IMR-90 (cell line): Measurements from ENCODE around the gene ARHGEF4. TPM values are rescaled to one million over a fixed set of nuclear protein-coding genes. Genes with fewer than 3 reads are reported as not detected.
A peak's percentile ranks its signal among the peaks of the same experiment; 100 is the strongest.

Experiments
- ATAC-seq: fragments of 200-7000 bp; cut with Tn5 transposase; 2 replicates; pipeline ENCODE4 v1.9.1; 2020; ENCODE audit warnings: low read depth, mild to moderate bottlenecking, moderate library complexity
- BruUV-seq: library from RNA; stranded (reverse); fragments of 400-500 nt; replicated peaks from 2 replicates; lab custom pipeline; 2021; lab: Mats Ljungman, UMichigan
- CTCF ChIA-PET: fragments of 300-600 bp; formaldehyde crosslinking; extraction: SDS; loops from one replicate; lab custom pipeline; 2021; ENCODE audit warnings: antibody characterized with exemption; lab: Yijun Ruan, JAX
- POLR2A ChIA-PET: fragments of 300-600 bp; sonication (Branson Sonifier 250); formaldehyde crosslinking; loops from one replicate; lab custom pipeline; 2022; ENCODE audit warnings: antibody characterized with exemption; ENCODE audit not compliant: unreplicated experiment; lab: Charles Lee
- DNase-seq: peaks from one replicate; pipeline ENCODE4 v3.0.0; 2013
- H2AFZ ChIP-seq: replicated peaks from 2 replicates; pipeline ENCODE3; 2013; ENCODE audit warnings: low read length, mild to moderate bottlenecking; ENCODE audit not compliant: poor library complexity
- H2AK5ac ChIP-seq: 2 replicates; pipeline ENCODE4 v1.6.1; 2013; ENCODE audit warnings: low read depth, low read length, inconsistent platforms
- H2AK9ac ChIP-seq: replicated peaks from 2 replicates; pipeline ENCODE3; 2013; ENCODE audit warnings: mild to moderate bottlenecking, low read depth, low read length, moderate library complexity; ENCODE audit not compliant: poor library complexity
- H2BK120ac ChIP-seq: 2 replicates; pipeline ENCODE4 v1.6.1; 2013; ENCODE audit warnings: low read depth, low read length, inconsistent platforms
- H2BK15ac ChIP-seq: 3 replicates; pipeline ENCODE4 v1.6.1; 2013; ENCODE audit warnings: low read depth, low read length, inconsistent platforms
- H2BK20ac ChIP-seq: 2 replicates; pipeline ENCODE4 v1.6.1; 2013; ENCODE audit warnings: low read depth, mild to moderate bottlenecking, inconsistent platforms, low read length, moderate library complexity
- H2BK5ac ChIP-seq: 2 replicates; pipeline ENCODE4 v1.6.1; 2013; ENCODE audit warnings: mild to moderate bottlenecking, low read depth, low read length, inconsistent platforms; ENCODE audit not compliant: poor library complexity, severe bottlenecking
- H3K14ac ChIP-seq: replicated peaks from 2 replicates; pipeline ENCODE4 v1.6.1; 2013; ENCODE audit warnings: low read depth, low read length, inconsistent platforms
- H3K18ac ChIP-seq: 2 replicates; pipeline ENCODE4 v1.6.1; 2013; ENCODE audit warnings: low read depth, low read length, control low read depth
- H3K23ac ChIP-seq: 2 replicates; pipeline ENCODE4 v1.6.1; 2013; ENCODE audit warnings: low read depth, low read length, inconsistent platforms
- H3K27ac ChIP-seq: 2 replicates; pipeline ENCODE4 v1.5.1; 2013; ENCODE audit warnings: mild to moderate bottlenecking, control low read depth, low read length; ENCODE audit not compliant: insufficient read depth
- H3K27me3 ChIP-seq: 2 replicates; pipeline ENCODE4 v1.6.1; 2013; ENCODE audit warnings: low read length; ENCODE audit not compliant: control insufficient read depth, insufficient read depth
- H3K36me3 ChIP-seq: 2 replicates; pipeline ENCODE4 v1.6.1; 2013; ENCODE audit warnings: low read length, mixed read lengths; ENCODE audit not compliant: control insufficient read depth, insufficient read depth
- H3K4ac ChIP-seq: 2 replicates; pipeline ENCODE4 v1.6.1; 2013; ENCODE audit warnings: low read depth, low read length, inconsistent platforms
- H3K4me1 ChIP-seq: 2 replicates; pipeline ENCODE4 v1.6.1; 2013; ENCODE audit warnings: low read length, mixed read lengths; ENCODE audit not compliant: control insufficient read depth, insufficient read depth
- H3K4me2 ChIP-seq: 2 replicates; pipeline ENCODE4 v1.6.1; 2013; ENCODE audit warnings: low read depth, mild to moderate bottlenecking, control low read depth, low read length, moderate library complexity
- H3K4me3 ChIP-seq: 2 replicates; pipeline ENCODE4 v1.5.1; 2013; ENCODE audit warnings: low read depth, mild to moderate bottlenecking, control low read depth, low read length, moderate library complexity; ENCODE audit not compliant: insufficient read depth
- H3K56ac ChIP-seq: 2 replicates; pipeline ENCODE4 v1.6.1; 2013; ENCODE audit warnings: low read length, inconsistent platforms; ENCODE audit not compliant: insufficient read depth; ENCODE audit errors: extremely low read depth
- H3K79me1 ChIP-seq, 2 experiments: 2 replicates each; pipeline ENCODE4 v1.6.1; 2013; ENCODE audit warnings: low read length in 2 of 2, inconsistent platforms in 1 of 2, low read depth in 1 of 2
- H3K9ac ChIP-seq: 2 replicates; pipeline ENCODE4 v1.6.1; 2013; ENCODE audit warnings: low read depth, low read length, control low read depth
- H3K9me1 ChIP-seq: 2 replicates; pipeline ENCODE4 v1.6.1; 2013; ENCODE audit warnings: low read length, inconsistent platforms; ENCODE audit not compliant: insufficient read depth
- H3K9me3 ChIP-seq: 2 replicates; pipeline ENCODE4 v1.6.1; 2013; ENCODE audit warnings: low read length; ENCODE audit not compliant: control insufficient read depth, insufficient read depth
- H4K20me1 ChIP-seq: 2 replicates; pipeline ENCODE4 v1.6.1; 2013; ENCODE audit warnings: low read length, inconsistent platforms; ENCODE audit not compliant: insufficient read depth
- H4K5ac ChIP-seq: 2 replicates; pipeline ENCODE4 v1.6.1; 2013; ENCODE audit warnings: mild to moderate bottlenecking, low read depth, low read length, control low read depth
- H4K8ac ChIP-seq, 2 experiments: 2 replicates each; pipeline ENCODE4 v1.6.1; 2013; ENCODE audit warnings: low read depth in 2 of 2, low read length in 2 of 2, control low read depth in 1 of 2, inconsistent platforms in 1 of 2
- H4K91ac ChIP-seq: 2 replicates; pipeline ENCODE4 v1.6.1; 2013; ENCODE audit warnings: low read depth, low read length, inconsistent platforms; ENCODE audit not compliant: insufficient read depth
- CEBPB ChIP-seq: IDR thresholded peaks from 2 replicates; pipeline ENCODE4 v1.6.1; 2012; ENCODE audit warnings: low read depth, low read length, improper control_type of control experiment
- CHD1 ChIP-seq: IDR thresholded peaks from 2 replicates; pipeline ENCODE4 v1.6.1; 2012; ENCODE audit warnings: low read depth, low read length, improper control_type of control experiment
- FOS ChIP-seq: fragments of 150-350 bp; IDR thresholded peaks from 2 replicates; pipeline ENCODE4 v1.6.1; 2016; ENCODE audit warnings: low read depth, low read length
- MAZ ChIP-seq: IDR thresholded peaks from 2 replicates; pipeline ENCODE4 v1.6.1; 2012; ENCODE audit warnings: low read depth, mild to moderate bottlenecking, low read length, improper control_type of control experiment, moderate library complexity, borderline replicate concordance
- NFE2L2 ChIP-seq: fragments of 150-350 bp; IDR thresholded peaks from 2 replicates; pipeline ENCODE4 v1.6.1; 2016; ENCODE audit warnings: low read depth, mild to moderate bottlenecking, low read length
- POLR2A ChIP-seq: IDR thresholded peaks from 2 replicates; pipeline ENCODE4 v1.6.1; 2012; ENCODE audit warnings: mild to moderate bottlenecking, low read depth, low read length
- RAD21 ChIP-seq: IDR thresholded peaks from 2 replicates; pipeline ENCODE4 v1.6.1; 2012; ENCODE audit warnings: low read length, improper control_type of control experiment
- RFX5 ChIP-seq: IDR thresholded peaks from 2 replicates; pipeline ENCODE4 v1.8.0; 2012; ENCODE audit warnings: low read depth, mild to moderate bottlenecking, low read length, moderate library complexity
- SMC3 ChIP-seq: fragments of 150-350 bp; IDR thresholded peaks from 2 replicates; pipeline ENCODE4 v1.6.1; 2016; ENCODE audit warnings: low read depth, mild to moderate bottlenecking, antibody characterized with exemption, low read length, moderate library complexity
- WGBS, 2 experiments: methylation state at CpG; one replicate each; pipeline versions ENCODE4 v1.1.5 to v1.1.7; 2013; ENCODE audit warnings: missing lambda C conversion rate in 2 of 2; ENCODE audit not compliant: insufficient read length in 1 of 2; ENCODE audit errors: extremely low coverage in 2 of 2; 5-methylcytosine and 5-hydroxymethylcytosine counted together
- dilution Hi-C: fragments of 300-500 bp; cut with HindIII; formaldehyde crosslinking; loops from one replicate; pipeline ENCODE4 v1.14.3; 2018; ENCODE audit warnings: low sequenced_read_pairs; ENCODE audit not compliant: unreplicated experiment
- in situ Hi-C: fragments of 300-500 bp; cut with MboI; formaldehyde crosslinking; loops from 3 replicates; pipeline ENCODE4 v1.14.3; 2019; ENCODE audit warnings: low sequenced_read_pairs, inconsistent platforms, mixed read lengths
- intact Hi-C: fragments of 100-400 bp; cut with micrococcal nuclease; formaldehyde crosslinking; loops from 2 replicates; pipeline ENCODE4 v1.10.0; 2022
- polyA plus RNA-seq, 3 experiments: library from polyadenylated mRNA; depleted of rRNA; stranded (reverse); fragments of >200 nt; gene quantifications; 2 replicates each; pipeline ENCODE4 v1.2.3, GENCODE V29; 2012; ENCODE audit warnings: low replicate concordance in 1 of 3
- total RNA-seq: library from RNA; depleted of rRNA; stranded (reverse); fragments of >200 nt; gene quantifications from 2 replicates; pipeline ENCODE4 v1.2.3, GENCODE V29; 2012
- TF ChIP-seq, protein P1 (sequence below): fragments of 150-350 bp; IDR thresholded peaks from 2 replicates; pipeline ENCODE4 v1.6.1; 2017; ENCODE audit warnings: mild to moderate bottlenecking, antibody characterized with exemption, low read length, low read depth
- TF ChIP-seq, protein P2 (sequence below): conservative IDR thresholded peaks from 2 replicates; pipeline ENCODE4 v1.5.1; 2012; ENCODE audit warnings: mild to moderate bottlenecking, low read depth, low read length, improper control_type of control experiment
- TF ChIP-seq, protein P3 (sequence below): fragments of 150-350 bp; IDR thresholded peaks from 2 replicates; pipeline ENCODE4 v1.6.1; 2016; ENCODE audit warnings: low read depth, mild to moderate bottlenecking, low read length, moderate library complexity, borderline replicate concordance

Gene ARHGEF4
- total and polyA plus RNA-seq, 2 of the 4 experiments (the other 2 are of a cell fraction): 2.7 to 5.0 TPM

DNA sequence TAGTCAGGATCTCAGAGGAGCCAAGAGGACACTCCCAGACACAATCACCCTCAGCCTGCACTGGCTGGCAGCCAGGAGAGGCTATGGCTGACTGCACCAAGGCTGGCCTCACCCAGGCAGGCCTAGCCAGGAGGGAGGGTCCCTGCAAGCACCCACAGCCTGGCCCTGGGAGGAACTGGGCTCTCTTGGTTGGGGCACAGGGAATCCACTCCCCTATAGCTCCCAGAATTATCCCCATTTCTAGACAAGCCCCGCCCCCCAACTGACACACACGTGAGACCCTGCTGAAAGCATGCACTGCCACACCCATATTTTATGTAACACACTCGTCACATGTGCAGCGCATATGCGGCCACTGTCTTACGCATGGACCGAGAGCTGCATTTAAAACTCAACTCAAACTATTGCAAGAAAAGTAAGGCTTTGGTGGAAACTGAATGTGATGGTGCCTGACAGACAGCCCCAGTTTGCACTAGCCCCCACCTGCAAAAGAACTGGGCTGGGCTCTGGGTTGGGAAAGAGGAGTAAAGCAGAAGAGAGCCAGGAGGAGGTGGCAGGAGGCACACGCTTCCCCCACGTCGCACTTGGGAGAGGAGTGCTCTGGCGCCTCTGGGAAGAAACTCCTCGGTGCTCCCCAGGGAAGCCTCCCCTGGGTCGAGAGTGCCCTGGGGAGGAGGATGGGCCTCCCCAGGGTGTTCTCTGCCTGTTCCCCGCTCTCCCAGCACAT is 28.9 kb upstream of the ARHGEF4 start:
- no CpG with 5 or more reads among the region's 14 CpGs for WGBS, 2 experiments
- dilution Hi-C loops: no loop called here
- Histone ChIP-seq H3K14ac (no peak overlapping the region), H3K27me3 (no peaks in the 10 kb centered on the region), H3K9me3 (no peaks in the 10 kb centered on the region), H3K9me1 (no peaks in the 10 kb centered on the region), H2BK15ac (no peak overlapping the region), H3K27ac (no peak overlapping the region), H3K36me3 (no peaks in the 10 kb centered on the region), H2AK5ac (no peak overlapping the region), H3K56ac (no peak overlapping the region), H2AK9ac (no peak overlapping the region), H2BK20ac (no peak overlapping the region), H2AFZ (peak overlapping the region; percentile 43), H3K4ac (no peak overlapping the region), H3K4me2 (no peak overlapping the region), H4K91ac (no peak overlapping the region), H3K79me1 (no peaks in the 10 kb centered on the region), H4K20me1 (no peaks in the 10 kb centered on the region), H2BK120ac (no peak overlapping the region), H3K4me3 (no peak overlapping the region), H4K5ac (no peak overlapping the region), H4K8ac (no peak overlapping the region), H3K9ac (no peak overlapping the region), H3K23ac (no peak overlapping the region), H3K18ac (no peak overlapping the region), H2BK5ac (no peak overlapping the region), H3K4me1 (no peaks in the 10 kb centered on the region)
- DNase-seq: no peak
- intact Hi-C loops: no loop called here
- no TSS peak for BruUV-seq
- TF ChIP-seq, protein P1, sequence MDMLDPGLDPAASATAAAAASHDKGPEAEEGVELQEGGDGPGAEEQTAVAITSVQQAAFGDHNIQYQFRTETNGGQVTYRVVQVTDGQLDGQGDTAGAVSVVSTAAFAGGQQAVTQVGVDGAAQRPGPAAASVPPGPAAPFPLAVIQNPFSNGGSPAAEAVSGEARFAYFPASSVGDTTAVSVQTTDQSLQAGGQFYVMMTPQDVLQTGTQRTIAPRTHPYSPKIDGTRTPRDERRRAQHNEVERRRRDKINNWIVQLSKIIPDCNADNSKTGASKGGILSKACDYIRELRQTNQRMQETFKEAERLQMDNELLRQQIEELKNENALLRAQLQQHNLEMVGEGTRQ: no peak
- no peak for TF ChIP-seq CEBPB
- TF ChIP-seq, protein P2, sequence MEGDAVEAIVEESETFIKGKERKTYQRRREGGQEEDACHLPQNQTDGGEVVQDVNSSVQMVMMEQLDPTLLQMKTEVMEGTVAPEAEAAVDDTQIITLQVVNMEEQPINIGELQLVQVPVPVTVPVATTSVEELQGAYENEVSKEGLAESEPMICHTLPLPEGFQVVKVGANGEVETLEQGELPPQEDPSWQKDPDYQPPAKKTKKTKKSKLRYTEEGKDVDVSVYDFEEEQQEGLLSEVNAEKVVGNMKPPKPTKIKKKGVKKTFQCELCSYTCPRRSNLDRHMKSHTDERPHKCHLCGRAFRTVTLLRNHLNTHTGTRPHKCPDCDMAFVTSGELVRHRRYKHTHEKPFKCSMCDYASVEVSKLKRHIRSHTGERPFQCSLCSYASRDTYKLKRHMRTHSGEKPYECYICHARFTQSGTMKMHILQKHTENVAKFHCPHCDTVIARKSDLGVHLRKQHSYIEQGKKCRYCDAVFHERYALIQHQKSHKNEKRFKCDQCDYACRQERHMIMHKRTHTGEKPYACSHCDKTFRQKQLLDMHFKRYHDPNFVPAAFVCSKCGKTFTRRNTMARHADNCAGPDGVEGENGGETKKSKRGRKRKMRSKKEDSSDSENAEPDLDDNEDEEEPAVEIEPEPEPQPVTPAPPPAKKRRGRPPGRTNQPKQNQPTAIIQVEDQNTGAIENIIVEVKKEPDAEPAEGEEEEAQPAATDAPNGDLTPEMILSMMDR: no peak
- TF ChIP-seq, protein P3, sequence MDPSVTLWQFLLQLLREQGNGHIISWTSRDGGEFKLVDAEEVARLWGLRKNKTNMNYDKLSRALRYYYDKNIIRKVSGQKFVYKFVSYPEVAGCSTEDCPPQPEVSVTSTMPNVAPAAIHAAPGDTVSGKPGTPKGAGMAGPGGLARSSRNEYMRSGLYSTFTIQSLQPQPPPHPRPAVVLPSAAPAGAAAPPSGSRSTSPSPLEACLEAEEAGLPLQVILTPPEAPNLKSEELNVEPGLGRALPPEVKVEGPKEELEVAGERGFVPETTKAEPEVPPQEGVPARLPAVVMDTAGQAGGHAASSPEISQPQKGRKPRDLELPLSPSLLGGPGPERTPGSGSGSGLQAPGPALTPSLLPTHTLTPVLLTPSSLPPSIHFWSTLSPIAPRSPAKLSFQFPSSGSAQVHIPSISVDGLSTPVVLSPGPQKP: no peak
- no peak for TF ChIP-seq SMC3
- TF ChIP-seq FOS: no peak
- TF ChIP-seq CHD1: no peak
- no peak for TF ChIP-seq POLR2A
- no peak for TF ChIP-seq RFX5
- no peak for TF ChIP-seq MAZ
- TF ChIP-seq RAD21: no peak
- no peak for TF ChIP-seq NFE2L2
- in situ Hi-C loops: no loop called here
- ATAC-seq: no peak
- ChIA-PET CTCF (no interaction called here), POLR2A (no interaction called here)
